ENCODE measurements around the gene DDX51.

- TF ChIP-seq CTCF (IDR thresholded peaks at IDR 0.05; ENCODE audit: poor library complexity) (no peak), EZH2 (IDR thresholded peaks at IDR 0.05; ENCODE audit: borderline replicate concordance) (no peak)
Observed at GRCh38 chr12:132152953-132153352, 8.8 kb upstream of the DDX51 start.

All from hepatocyte (in vitro differentiated cells).